Ramos (cell line): Measurements from ENCODE around the gene PLP2.

ENCODE experiments used
- in situ Hi-C: fragments of 300-500 bp; cut with MboI; formaldehyde crosslinking; loops from one replicate; pipeline ENCODE4 v1.14.3; 2022; ENCODE audit warnings: low sequenced_read_pairs; ENCODE audit not compliant: unreplicated experiment

The PLP2 gene

GRCh38 chrX:49204709-49205108 lies 33.0 kb downstream of the PLP2 start:
- in situ Hi-C loops, result no loop called here

GRCh38 chrX:49205443-49205842 lies 33.7 kb downstream of the PLP2 start:
- in situ Hi-C loops, result no loop called here

- in situ Hi-C loops, result no loop called here
Observed at GRCh38 chrX:49206543-49206942, 34.8 kb downstream of the PLP2 start.

GRCh38 chrX:49208399-49208798 lies 36.7 kb downstream of the PLP2 start:
- in situ Hi-C loops, result no loop called here

- in situ Hi-C loops, result no loop called here
Observed at GRCh38 chrX:49209434-49210251, 37.9 kb downstream of the PLP2 start.

- in situ Hi-C loops, result no loop called here
Observed at GRCh38 chrX:49210406-49210805, 38.7 kb downstream of the PLP2 start.

GRCh38 chrX:49211074-49211473 lies 39.4 kb downstream of the PLP2 start:
- in situ Hi-C loops, result no loop called here

- in situ Hi-C loops, result no loop called here
Observed at GRCh38 chrX:49212209-49212608, 40.5 kb downstream of the PLP2 start.

GRCh38 chrX:49212861-49213260 lies 41.2 kb downstream of the PLP2 start:
- in situ Hi-C loops, result no loop called here

- in situ Hi-C loops, result no loop called here
Observed at GRCh38 chrX:49214416-49214815, 42.7 kb downstream of the PLP2 start.

- in situ Hi-C loops, result no loop called here
Observed at GRCh38 chrX:49214996-49215526, 43.4 kb downstream of the PLP2 start.

- in situ Hi-C loops, result no loop called here
Observed at GRCh38 chrX:49220100-49220499, 48.4 kb downstream of the PLP2 start.

GRCh38 chrX:49221868-49222267 lies 50.2 kb downstream of the PLP2 start:
- in situ Hi-C loops, result no loop called here
